ENCODE results near the gene WFDC2.

WFDC2 gene

GRCh38 chr20:45429618-45430017 lies 39.9 kb upstream of the WFDC2 start:
- H3K4me3 ChIP-seq (ENCODE audit: low read depth, low read length): no peak overlapping the region
- no peak for TF ChIP-seq CTCF (IDR thresholded peaks at IDR 0.05; ENCODE audit: low read depth, low read length, missing control alignments)

GRCh38 chr20:45432294-45432693 lies 37.3 kb upstream of the WFDC2 start:
- no peak for TF ChIP-seq CTCF (IDR thresholded peaks at IDR 0.05; ENCODE audit: low read depth, low read length, missing control alignments)
- no peak overlapping the region for H3K4me3 ChIP-seq (ENCODE audit: low read depth, low read length)
- DNase-seq (ENCODE audit: low read depth): peak; percentile 74

More at GRCh38 chr20:45429618-45430017, 39.9 kb upstream of the WFDC2 start:
- no peak for DNase-seq (ENCODE audit: low read depth)

GRCh38 chr20:45433316-45433715 lies 36.2 kb upstream of the WFDC2 start:
- no peak for TF ChIP-seq CTCF (IDR thresholded peaks at IDR 0.05; ENCODE audit: low read depth, low read length, missing control alignments)
- DNase-seq (ENCODE audit: low read depth): no peak
- no peak overlapping the region for H3K4me3 ChIP-seq (ENCODE audit: low read depth, low read length)

GRCh38 chr20:45433976-45434375 lies 35.6 kb upstream of the WFDC2 start:
- DNase-seq (ENCODE audit: low read depth): no peak
- TF ChIP-seq CTCF (IDR thresholded peaks at IDR 0.05; ENCODE audit: low read depth, low read length, missing control alignments): no peak
- H3K4me3 ChIP-seq (ENCODE audit: low read depth, low read length): no peak overlapping the region

- peak overlapping the region; percentile 5; the same call in 1 of the 2 replicates for H3K4me3 ChIP-seq (ENCODE audit: low read depth, low read length)
- peak; percentile 34 for DNase-seq (ENCODE audit: low read depth)
- peak; percentile 95 for TF ChIP-seq CTCF (IDR thresholded peaks at IDR 0.05; ENCODE audit: low read depth, low read length, missing control alignments)
Observed at GRCh38 chr20:45436732-45437485, 32.6 kb upstream of the WFDC2 start.

- no peak for TF ChIP-seq CTCF (IDR thresholded peaks at IDR 0.05; ENCODE audit: low read depth, low read length, missing control alignments)
- DNase-seq (ENCODE audit: low read depth): no peak
- H3K4me3 ChIP-seq (ENCODE audit: low read depth, low read length): no peak overlapping the region
Observed at GRCh38 chr20:45440424-45440823, 29.1 kb upstream of the WFDC2 start.

Measured in GM12864 (cell line).